Smooth muscle cell of the umbilical artery (primary cell): ENCODE measurements around the gene VAPB. TPM values are rescaled to one million over a fixed set of nuclear protein-coding genes. Genes with fewer than 3 reads are reported as not detected.

Experiments
- total RNA-seq: library from RNA; depleted of rRNA; stranded (reverse); fragments of >200 nt; gene quantifications from 2 replicates; pipeline ENCODE4 v1.2.3, GENCODE V29; 2014

VAPB gene
- total RNA-seq = 16.9 and 27.4 TPM in 2 replicates

GRCh38 chr20:58388882-58389323, at the start of gene VAPB:
Gene VAPB, plus strand, starts transcription at chr20:58389229. Its CDS starts 231 bp downstream, at chr20:58389460.

Other genes starting within 250 kb of the VAPB start
- not detected in 2 replicates for gene ANKRD60, start 160.6 kb upstream of the VAPB start, total RNA-seq
- 16.3 and 19.7 TPM in 2 replicates for gene RAB22A, start 79.5 kb upstream of the VAPB start, total RNA-seq
- gene APCDD1L, start 126.2 kb downstream of the VAPB start, total RNA-seq = 38.3 and 92.5 TPM in 2 replicates